Measurements from ENCODE around the gene KISS1.

KISS1 gene

GRCh38 chr1:204190212-204191211 is 5.8 kb downstream of the KISS1 start:
- DNase-seq, result peak; percentile 15

- peak; percentile 11 for DNase-seq
Measured at GRCh38 chr1:204188959-204189639, 7.2 kb downstream of the KISS1 start.

GRCh38 chr1:204186597-204186996 is 9.7 kb downstream of the KISS1 start:
- DNase-seq, result no peak

- no peak for DNase-seq
Measured at GRCh38 chr1:204181116-204181515, 15.2 kb downstream of the KISS1 start.

GRCh38 chr1:204180133-204180532 is 16.2 kb downstream of the KISS1 start:
- DNase-seq, result no peak

- DNase-seq, result no peak
Measured at GRCh38 chr1:204178487-204179281, 17.6 kb downstream of the KISS1 start.

- no peak for DNase-seq
Measured at GRCh38 chr1:204177133-204177532, 19.2 kb downstream of the KISS1 start.

- no peak for DNase-seq
Measured at GRCh38 chr1:204176049-204176448, 20.2 kb downstream of the KISS1 start.

- DNase-seq, result no peak
Measured at GRCh38 chr1:204174958-204175357, 21.3 kb downstream of the KISS1 start.

GRCh38 chr1:204172404-204173029 is 23.8 kb downstream of the KISS1 start:
- DNase-seq, result no peak

- no peak for DNase-seq
Measured at GRCh38 chr1:204171751-204172178, 24.5 kb downstream of the KISS1 start.

GRCh38 chr1:204170494-204171155 is 25.7 kb downstream of the KISS1 start:
- DNase-seq, result no peak

- no peak for DNase-seq
Measured at GRCh38 chr1:204169858-204170257, 26.4 kb downstream of the KISS1 start.

- no peak for DNase-seq
Measured at GRCh38 chr1:204167730-204168129, 28.6 kb downstream of the KISS1 start.

- DNase-seq, result no peak
Measured at GRCh38 chr1:204166219-204166618, 30.1 kb downstream of the KISS1 start, which contains the start of gene REN. Gene REN (minus strand): TSS chr1:204166337. CDS start chr1:204166293, 44 bp downstream.

GRCh38 chr1:204162494-204163074 is 33.7 kb downstream of the KISS1 start:
- peak; percentile 86 for DNase-seq

GRCh38 chr1:204161609-204162493 is 34.4 kb downstream of the KISS1 start:
- DNase-seq, result no peak

- DNase-seq, result no peak
Measured at GRCh38 chr1:204157962-204158361, 38.3 kb downstream of the KISS1 start.

GRCh38 chr1:204155881-204156280 is 40.4 kb downstream of the KISS1 start:
- DNase-seq, result no peak

GRCh38 chr1:204154568-204155255 is 41.6 kb downstream of the KISS1 start:
- no peak for DNase-seq
